ENCODE results near the gene GPR137B.

The GPR137B gene

GRCh38 chr1:236204039-236204438 is 61.7 kb downstream of the GPR137B start:
- DNase-seq (ENCODE audit: low read depth): no peak

GRCh38 chr1:236204656-236205055 is 62.3 kb downstream of the GPR137B start:
- no peak for DNase-seq (ENCODE audit: low read depth)

DNA sequence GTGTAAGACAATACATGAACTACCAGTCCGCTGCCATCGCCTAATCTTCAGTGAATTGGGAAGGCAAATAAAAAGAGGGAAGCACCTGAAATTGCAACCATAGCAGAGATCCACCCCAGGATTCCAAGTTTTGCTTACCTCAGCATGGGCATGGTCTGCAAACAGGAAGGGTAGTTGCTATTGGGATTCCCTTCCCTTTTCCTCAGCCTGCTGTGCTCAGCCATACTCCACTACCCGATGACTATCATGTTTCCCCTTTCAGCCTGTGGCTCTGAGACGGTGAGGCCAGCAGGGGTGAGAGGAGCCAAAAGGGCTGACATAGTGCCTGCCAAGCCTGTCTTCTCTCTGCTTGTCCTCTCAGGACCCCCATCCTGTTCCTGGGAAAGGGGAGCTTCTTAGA is 64.2 kb downstream of the GPR137B start:
- DNase-seq (ENCODE audit: low read depth): no peak

GRCh38 chr1:236207121-236207520 is 64.8 kb downstream of the GPR137B start:
- no peak for DNase-seq (ENCODE audit: low read depth)

DNA sequence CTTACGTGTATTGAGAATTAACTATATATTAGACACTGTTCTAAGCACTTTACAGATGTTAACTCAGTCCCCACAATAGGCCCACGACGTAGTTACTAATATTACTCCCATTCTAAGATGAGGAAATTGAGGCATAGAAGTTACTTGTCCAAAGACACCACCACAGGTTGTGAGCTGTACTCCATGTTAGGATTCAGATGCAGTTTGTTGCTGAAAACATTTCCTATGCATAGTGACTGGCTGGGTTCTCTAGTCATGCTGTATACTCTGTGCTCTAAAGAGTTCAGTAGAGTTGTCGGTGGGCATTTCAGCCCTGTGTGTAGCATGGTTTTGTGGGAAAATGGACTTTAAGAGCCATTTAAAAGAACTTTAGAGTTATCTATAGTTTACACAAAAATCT is 65.2 kb downstream of the GPR137B start:
- no peak for DNase-seq (ENCODE audit: low read depth)

DNA sequence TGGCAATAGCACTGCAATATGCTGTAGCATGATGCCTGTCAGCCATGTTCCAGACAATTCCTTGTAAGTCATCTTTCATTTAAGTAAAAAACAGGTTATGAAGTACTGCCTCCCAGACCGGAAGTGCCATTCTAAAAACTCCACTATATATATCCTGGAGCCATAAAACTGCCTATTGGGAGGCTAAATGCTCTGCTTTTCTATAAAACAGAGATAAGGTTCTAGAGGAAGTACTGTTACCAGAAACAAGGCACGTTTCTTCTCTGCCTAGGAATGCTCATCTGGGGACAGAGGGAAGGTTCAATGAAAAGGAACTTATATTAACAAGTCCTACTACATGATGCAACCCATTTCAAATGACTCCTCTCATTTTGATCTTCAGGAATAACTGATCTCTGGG is 66.8 kb downstream of the GPR137B start:
- no peak for DNase-seq (ENCODE audit: low read depth)

DNA sequence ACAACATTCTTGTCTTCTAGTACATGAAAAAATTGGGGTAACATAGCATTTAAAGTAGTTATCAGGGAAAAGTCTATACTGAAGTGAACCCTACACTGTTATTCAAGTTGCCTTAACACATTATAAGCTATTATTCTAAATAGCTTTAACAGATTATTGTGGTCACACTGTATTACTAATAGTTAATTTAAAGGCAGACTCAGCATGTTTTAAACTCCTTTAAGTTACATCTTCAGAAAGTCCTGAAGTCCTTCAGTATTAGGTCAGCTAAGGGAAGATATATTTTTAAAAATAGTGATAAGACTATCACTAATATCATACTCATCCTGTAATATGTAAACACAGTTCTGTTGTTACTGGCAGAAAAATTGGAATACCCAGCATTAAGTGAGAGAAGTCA is 67.4 kb downstream of the GPR137B start:
- DNase-seq (ENCODE audit: low read depth): no peak

GRCh38 chr1:236211815-236212214 is 69.5 kb downstream of the GPR137B start:
- no peak for DNase-seq (ENCODE audit: low read depth)

DNA sequence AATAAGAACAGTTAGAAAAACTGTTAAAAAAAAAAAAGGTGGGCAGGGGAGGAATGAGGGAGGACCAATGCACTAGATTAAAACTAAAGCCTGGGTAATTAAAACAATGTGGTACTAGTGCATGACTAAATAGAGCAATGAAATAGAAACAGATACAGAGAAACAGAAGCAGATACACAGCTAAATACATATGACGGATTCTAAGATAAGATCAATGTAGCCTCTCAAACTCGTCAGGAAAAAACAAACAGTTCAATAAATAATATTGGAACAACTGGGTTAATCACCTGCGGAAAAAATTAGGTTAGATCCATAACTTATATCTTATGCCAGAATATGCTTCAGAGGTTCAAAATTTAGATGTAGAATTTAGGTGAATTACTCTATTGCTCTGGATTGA is 71.2 kb downstream of the GPR137B start:
- no peak for DNase-seq (ENCODE audit: low read depth)

DNA sequence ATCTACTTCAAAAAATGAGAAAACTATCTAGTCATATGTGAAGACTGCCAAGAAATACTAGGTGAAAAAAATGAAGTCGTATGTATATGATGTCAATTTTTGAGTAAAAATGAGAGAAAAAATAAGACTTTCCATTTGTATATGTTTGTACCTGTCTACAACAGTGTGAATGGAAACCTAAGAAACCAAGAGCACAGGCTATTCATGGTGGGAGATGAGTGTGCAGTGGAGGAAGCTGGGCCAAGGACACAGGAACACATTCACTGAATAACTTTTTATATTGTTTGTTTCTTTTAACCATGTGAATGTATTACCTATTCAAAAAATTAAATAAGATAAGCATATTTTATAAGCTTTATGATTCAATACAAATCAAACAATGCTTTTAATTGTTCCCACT is 72.4 kb downstream of the GPR137B start:
- DNase-seq (ENCODE audit: low read depth): no peak

DNA sequence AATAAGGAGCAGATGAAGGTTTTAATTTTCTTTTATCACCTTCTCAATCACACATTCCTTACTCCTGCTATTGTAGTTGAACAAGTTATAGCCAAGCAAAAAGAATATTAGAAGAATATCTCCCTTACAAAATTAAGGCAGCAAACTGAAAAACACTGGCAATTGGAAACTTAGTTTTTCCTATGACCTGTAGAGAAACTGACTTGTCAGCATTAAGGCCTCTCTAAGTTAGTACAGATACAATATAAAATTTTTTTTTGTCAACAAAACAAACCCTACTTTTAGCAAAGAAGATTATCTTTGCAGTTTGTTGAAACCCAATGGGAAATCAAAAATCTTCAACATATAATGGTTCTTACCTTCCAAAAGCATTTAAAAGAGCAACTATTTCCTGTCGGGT is 78.1 kb downstream of the GPR137B start:
- DNase-seq (ENCODE audit: low read depth): no peak

- no peak for DNase-seq (ENCODE audit: low read depth)
These were observed 80.3 kb downstream of the GPR137B start for GRCh38 chr1:236222632-236223031.

DNA sequence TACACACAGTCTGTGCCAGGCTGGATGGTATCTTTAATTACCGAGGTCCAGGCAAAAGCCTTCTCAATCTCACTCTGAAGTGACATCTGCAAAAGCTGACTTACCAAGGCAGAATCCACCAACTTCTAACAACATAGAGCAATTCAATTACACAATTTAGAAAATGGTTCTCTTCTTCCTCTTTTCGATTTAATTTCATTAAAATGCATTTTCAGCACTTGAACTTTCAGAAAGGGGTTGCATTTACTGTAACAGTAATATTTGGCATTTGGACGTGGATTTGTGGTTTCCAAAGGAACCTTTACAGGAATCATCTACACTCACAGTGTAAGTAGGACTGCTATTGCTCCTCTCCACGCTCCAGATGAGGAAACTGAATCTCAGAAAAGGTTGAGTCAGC is 86.1 kb downstream of the GPR137B start:
- DNase-seq (ENCODE audit: low read depth): no peak

DNA sequence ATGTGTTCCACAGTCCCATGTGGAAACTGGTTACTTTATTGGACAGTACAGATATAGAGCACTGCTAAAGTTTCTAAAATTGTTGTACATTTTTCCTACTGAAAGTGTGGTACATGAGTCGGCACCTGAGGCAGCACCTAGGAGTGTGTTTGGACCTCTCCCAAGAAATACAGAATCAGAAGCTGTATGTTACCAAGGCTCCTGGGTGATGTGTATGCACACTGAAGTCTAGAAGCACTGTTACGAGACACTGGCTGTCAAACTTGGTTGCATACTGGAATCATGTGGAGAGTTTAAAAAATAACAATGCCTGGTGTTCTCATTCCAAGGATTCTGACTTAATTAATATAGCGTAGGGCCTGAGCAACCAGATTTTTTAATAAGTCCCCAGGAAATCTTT is 92.8 kb downstream of the GPR137B start:
- DNase-seq (ENCODE audit: low read depth): no peak

GRCh38 chr1:236239092-236239585 is 96.8 kb downstream of the GPR137B start:
- DNase-seq (ENCODE audit: low read depth): no peak

DNA sequence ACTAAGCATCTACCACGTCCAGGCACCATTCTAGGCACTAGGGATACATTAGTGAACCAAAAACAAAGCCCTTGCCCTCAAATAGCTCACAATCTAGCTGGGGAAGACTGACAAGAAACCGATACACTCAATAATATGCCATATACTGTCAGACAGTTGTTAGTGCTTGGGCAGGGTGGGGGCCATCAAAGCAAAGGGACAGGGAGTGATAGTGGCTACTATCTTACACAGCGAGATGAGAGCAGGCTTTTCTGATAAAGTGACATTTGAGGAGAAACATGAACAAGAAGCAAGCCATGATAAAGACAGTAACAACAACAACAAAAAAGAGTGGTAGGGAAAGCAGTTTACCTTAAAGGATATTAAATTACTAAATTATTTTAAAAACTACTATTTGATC is 98.3 kb downstream of the GPR137B start:
- no peak for DNase-seq (ENCODE audit: low read depth)

GRCh38 chr1:236242568-236242967 is 100.2 kb downstream of the GPR137B start:
- DNase-seq (ENCODE audit: low read depth): no peak

- DNase-seq (ENCODE audit: low read depth): no peak
These were observed 104.9 kb downstream of the GPR137B start for GRCh38 chr1:236247286-236247685.

GRCh38 chr1:236251587-236251986 is 109.2 kb downstream of the GPR137B start:
- DNase-seq (ENCODE audit: low read depth): no peak

- DNase-seq (ENCODE audit: low read depth): no peak
These were observed 110.8 kb downstream of the GPR137B start for GRCh38 chr1:236253119-236253518.

DNA sequence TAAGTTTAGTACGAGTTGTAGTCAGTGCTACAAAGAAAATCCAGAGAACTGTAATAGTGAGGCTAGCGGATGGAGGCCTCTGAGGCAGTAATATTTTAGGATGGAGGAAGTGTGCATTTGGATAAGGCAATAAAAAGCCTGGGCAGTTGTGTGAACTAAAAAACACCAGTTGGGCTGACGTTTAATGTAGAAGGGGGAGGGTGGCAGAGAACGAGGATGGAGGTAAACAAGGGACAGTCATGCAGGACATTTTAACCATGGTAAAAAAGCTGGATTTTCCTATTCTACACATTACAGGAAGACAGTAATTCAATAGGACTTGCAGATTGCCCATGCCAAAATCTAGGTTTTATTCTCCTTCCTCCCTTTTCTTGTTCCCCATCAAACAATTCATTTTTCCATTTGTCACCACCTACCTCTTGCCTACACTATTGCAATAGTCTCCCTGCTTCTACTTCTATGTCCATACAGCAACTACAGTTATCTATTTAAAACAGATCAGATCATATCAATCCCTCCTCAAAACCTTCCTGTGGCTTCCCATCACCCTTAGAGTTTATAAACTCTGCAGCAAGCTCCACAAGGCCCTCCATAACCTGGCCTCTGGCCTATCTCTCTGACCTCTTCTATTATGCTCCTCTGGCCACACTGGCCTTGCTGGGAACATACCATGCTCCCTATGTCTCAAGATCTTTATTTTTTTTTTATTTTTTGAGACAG is 111.7 kb downstream of the GPR137B start:
- no peak for DNase-seq (ENCODE audit: low read depth)

DNA sequence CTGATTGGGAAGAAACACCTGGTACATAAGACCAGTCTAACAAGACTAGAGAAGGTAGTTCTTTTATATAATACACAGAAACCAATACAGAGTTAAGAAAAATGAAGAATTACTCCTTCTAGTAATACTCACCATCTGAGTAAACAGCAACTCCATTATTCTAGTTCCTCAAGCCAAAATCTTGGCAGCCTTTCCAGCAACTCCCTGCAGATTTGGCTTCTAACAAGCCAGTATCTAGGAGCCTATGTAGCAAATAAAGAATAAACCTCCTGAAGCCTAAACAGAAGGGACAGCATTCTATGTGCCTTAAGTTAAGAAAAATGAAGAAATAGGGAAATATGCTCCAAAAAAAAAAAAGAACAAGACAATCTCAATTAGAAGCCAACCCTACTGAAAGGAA is 114.9 kb downstream of the GPR137B start:
- DNase-seq (ENCODE audit: low read depth): no peak

GRCh38 chr1:236258114-236258622 is 115.8 kb downstream of the GPR137B start:
- no peak for DNase-seq (ENCODE audit: low read depth)
